Neutrophil (primary cell): ENCODE measurements around the gene PSEN1.

ENCODE experiments used
- H3K27ac ChIP-seq: fragments of 200-600 bp; sonication (generic); 2 replicates; pipeline ENCODE4 v1.5.1; 2016; ENCODE audit warnings: mild to moderate bottlenecking, moderate library complexity
- H3K27me3 ChIP-seq: fragments of 200-600 bp; sonication (generic); 2 replicates; pipeline ENCODE4 v1.6.0; 2016; ENCODE audit warnings: mild to moderate bottlenecking
- H3K36me3 ChIP-seq: fragments of 200-600 bp; sonication (generic); 2 replicates; pipeline ENCODE4 v1.5.1; 2017
- H3K4me1 ChIP-seq, 2 experiments: fragments of 200-600 bp in 1 of 2; sonication (generic) in 1 of 2; 1 replicate in 1 of 2; 2 replicates in 1 of 2; pipeline versions ENCODE4 v1.5.1 to v1.6.1; 2013 to 2016; ENCODE audit warnings: low read depth in 1 of 2, low read length in 1 of 2, mild to moderate bottlenecking in 1 of 2, moderate library complexity in 1 of 2; ENCODE audit not compliant: control insufficient read depth in 1 of 2, insufficient read depth in 1 of 2
- H3K4me3 ChIP-seq, 2 experiments: fragments of 200-600 bp in 1 of 2; sonication (generic) in 1 of 2; 1 replicate in 1 of 2; 2 replicates in 1 of 2; pipeline ENCODE4 v1.5.1; 2013 to 2016; ENCODE audit warnings: low read depth in 1 of 2, low read length in 1 of 2, mild to moderate bottlenecking in 1 of 2, moderate library complexity in 1 of 2
- H3K9me3 ChIP-seq: fragments of 200-600 bp; sonication (generic); 2 replicates; pipeline ENCODE4 v1.5.1; 2016
- TF ChIP-seq, protein P1 (sequence below): fragments of 200-600 bp; sonication (generic); IDR thresholded peaks from 2 replicates; pipeline ENCODE4 v1.5.1; 2016; ENCODE audit warnings: antibody characterized with exemption

The PSEN1 gene

DNA sequence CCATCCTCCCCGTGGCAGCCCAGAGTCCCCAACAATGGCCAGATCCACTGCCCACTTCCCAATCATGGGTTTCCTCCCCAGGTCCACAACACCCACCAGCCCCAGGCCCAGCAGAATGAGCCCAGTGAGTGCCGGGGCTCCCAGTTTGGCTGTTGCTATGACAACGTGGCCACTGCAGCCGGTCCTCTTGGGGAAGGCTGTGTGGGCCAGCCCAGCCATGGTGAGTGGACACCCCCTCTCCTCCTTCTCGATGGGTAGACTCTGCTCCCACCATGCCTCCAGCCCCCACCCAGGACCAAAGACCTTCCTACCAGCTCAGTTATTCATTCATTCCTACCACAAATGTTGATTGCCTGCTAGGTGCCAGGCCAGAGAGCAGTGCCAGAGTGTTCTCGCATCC, 124.8 kb downstream of the PSEN1 start:
- TF ChIP-seq, protein P1, sequence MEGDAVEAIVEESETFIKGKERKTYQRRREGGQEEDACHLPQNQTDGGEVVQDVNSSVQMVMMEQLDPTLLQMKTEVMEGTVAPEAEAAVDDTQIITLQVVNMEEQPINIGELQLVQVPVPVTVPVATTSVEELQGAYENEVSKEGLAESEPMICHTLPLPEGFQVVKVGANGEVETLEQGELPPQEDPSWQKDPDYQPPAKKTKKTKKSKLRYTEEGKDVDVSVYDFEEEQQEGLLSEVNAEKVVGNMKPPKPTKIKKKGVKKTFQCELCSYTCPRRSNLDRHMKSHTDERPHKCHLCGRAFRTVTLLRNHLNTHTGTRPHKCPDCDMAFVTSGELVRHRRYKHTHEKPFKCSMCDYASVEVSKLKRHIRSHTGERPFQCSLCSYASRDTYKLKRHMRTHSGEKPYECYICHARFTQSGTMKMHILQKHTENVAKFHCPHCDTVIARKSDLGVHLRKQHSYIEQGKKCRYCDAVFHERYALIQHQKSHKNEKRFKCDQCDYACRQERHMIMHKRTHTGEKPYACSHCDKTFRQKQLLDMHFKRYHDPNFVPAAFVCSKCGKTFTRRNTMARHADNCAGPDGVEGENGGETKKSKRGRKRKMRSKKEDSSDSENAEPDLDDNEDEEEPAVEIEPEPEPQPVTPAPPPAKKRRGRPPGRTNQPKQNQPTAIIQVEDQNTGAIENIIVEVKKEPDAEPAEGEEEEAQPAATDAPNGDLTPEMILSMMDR = no peak
- Histone ChIP-seq H3K27ac (no peak overlapping the region), H3K4me3 (no peak overlapping the region), H3K27me3 (no peaks in the 10 kb centered on the region), H3K36me3 (no peaks in the 10 kb centered on the region), H3K4me1 (no peaks in the 10 kb centered on the region), H3K9me3 (no peaks in the 10 kb centered on the region)

GRCh38 chr14:73261520-73262426, 125.5 kb downstream of the PSEN1 start:
- no peaks in the 10 kb centered on the region for H3K9me3 ChIP-seq
- no peak overlapping the region for H3K4me3 ChIP-seq
- H3K4me1 ChIP-seq = no peaks in the 10 kb centered on the region
- no peak overlapping the region for H3K27ac ChIP-seq
- TF ChIP-seq, protein P1 = no peak
- no peaks in the 10 kb centered on the region for H3K27me3 ChIP-seq
- no peaks in the 10 kb centered on the region for H3K36me3 ChIP-seq

DNA sequence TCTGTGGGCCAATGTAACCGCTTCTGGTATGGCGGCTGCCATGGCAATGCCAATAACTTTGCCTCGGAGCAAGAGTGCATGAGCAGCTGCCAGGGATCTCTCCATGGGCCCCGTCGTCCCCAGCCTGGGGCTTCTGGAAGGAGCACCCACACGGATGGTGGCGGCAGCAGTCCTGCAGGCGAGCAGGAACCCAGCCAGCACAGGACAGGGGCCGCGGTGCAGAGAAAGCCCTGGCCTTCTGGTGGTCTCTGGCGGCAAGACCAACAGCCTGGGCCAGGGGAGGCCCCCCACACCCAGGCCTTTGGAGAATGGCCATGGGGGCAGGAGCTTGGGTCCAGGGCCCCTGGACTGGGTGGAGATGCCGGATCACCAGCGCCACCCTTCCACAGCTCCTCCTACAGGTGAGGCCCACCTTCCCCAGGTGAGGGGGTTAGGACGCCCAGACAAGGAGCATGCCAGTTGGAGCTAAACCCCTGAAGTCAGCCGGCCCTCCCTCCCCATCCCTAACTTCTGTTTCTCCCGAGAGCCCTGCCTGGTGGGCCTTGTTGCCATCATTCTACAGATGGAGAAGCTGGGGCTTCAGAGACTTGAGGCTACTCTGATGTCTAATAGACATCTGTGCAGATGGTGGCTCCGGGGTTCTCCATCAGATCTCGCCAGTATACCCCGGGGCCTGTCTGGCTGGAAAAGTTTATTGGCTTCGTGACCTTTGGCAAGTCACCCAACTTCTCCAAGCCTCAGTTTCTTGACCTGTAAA, 126.3 kb downstream of the PSEN1 start:
- H3K9me3 ChIP-seq = no peaks in the 10 kb centered on the region
- no peak overlapping the region for H3K4me3 ChIP-seq
- no peaks in the 10 kb centered on the region for H3K4me1 ChIP-seq
- no peak overlapping the region for H3K27ac ChIP-seq
- H3K36me3 ChIP-seq = no peaks in the 10 kb centered on the region
- TF ChIP-seq, protein P1 = no peak
- H3K27me3 ChIP-seq = no peaks in the 10 kb centered on the region

DNA sequence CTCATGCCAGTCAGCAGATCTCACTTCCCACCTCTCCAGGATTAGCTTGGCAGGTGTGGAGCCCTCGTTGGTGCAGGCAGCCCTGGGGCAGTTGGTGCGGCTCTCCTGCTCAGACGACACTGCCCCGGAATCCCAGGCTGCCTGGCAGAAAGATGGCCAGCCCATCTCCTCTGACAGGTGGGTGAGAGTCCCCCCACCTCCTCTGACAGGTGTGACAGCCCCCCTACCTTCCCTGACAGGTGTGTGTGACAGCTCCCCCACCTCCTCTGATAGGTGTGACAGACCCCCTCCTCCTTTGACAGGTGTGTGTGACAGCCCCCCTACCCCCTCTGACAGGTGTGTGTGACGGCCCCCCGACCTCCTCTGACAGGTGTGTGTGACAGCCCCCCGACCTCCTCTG, 127.3 kb downstream of the PSEN1 start:
- Histone ChIP-seq H3K9me3 (no peaks in the 10 kb centered on the region), H3K4me3 (no peak overlapping the region), H3K4me1 (no peaks in the 10 kb centered on the region), H3K27ac (no peak overlapping the region), H3K36me3 (no peaks in the 10 kb centered on the region), H3K27me3 (peaks cover 3% of the 10 kb centered on the region)
- TF ChIP-seq, protein P1 = no peak

DNA sequence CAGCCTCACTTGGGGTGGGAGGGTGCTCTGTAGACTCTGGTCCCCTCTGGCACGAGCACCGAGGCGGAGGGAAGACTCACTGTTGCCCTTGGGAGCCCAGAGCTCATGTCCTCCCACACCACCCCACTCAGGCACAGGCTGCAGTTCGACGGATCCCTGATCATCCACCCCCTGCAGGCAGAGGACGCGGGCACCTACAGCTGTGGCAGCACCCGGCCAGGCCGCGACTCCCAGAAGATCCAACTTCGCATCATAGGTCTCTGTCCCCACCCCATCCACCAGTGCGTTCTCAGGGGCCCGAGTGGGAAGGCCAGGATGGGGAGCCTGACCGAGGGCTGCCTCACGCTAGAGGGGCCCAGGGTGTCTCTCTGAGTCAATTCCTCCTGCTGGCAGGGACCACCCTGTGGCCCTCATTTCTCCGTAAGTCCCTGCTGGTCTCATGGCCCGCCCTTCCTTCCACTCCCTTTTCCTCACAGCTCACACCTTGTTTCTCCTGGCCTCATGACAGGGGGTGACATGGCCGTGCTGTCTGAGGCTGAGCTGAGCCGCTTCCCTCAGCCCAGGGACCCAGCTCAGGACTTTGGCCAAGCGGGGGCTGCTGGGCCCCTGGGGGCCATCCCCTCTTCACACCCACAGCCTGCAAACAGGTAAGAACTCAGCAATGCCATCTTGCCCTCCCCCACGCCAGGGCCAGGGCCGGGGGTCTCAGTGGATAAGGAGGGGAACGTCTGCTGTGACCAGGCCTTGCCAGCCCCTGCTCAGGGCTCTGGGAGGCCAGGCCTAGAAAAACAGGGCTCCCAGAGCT, 128.0 kb downstream of the PSEN1 start:
- Histone ChIP-seq H3K9me3 (no peaks in the 10 kb centered on the region), H3K27me3 (peaks cover 10% of the 10 kb centered on the region), H3K4me3 (no peak overlapping the region), H3K4me1 (no peaks in the 10 kb centered on the region), H3K36me3 (no peaks in the 10 kb centered on the region), H3K27ac (no peak overlapping the region)
- TF ChIP-seq, protein P1 = no peak
